ENCODE measurements around the gene ST6GALNAC3.

The ST6GALNAC3 gene

GRCh38 chr1:76254104-76255030 is 179.8 kb downstream of the ST6GALNAC3 start:
- Histone ChIP-seq H3K27me3 (ENCODE audit: control insufficient read depth, low read length) (no peaks in the 10 kb centered on the region), H3K9me2 (replicated peaks; ENCODE audit: control insufficient read depth, low read length) (no peaks in the 10 kb centered on the region), H4K20me1 (ENCODE audit: control insufficient read depth, insufficient read depth, low read depth, low read length) (no peaks in the 10 kb centered on the region), H3F3A (ENCODE audit: control insufficient read depth, insufficient read depth) (no peaks in the 10 kb centered on the region), H3K79me2 (ENCODE audit: control insufficient read depth, low read length) (no peaks in the 10 kb centered on the region), H3K9me3 (ENCODE audit: control insufficient read depth, insufficient read depth, low read length) (no peaks in the 10 kb centered on the region), H3K4me1 (ENCODE audit: control insufficient read depth, low read length) (no peaks in the 10 kb centered on the region), H3K4me2 (ENCODE audit: low read length) (no peak overlapping the region), H3K36me3 (ENCODE audit: control insufficient read depth, low read length) (no peaks in the 10 kb centered on the region), H3K27ac (ENCODE audit: low read depth, low read length) (no peak overlapping the region), H3K4me3 (ENCODE audit: low read length) (no peak overlapping the region)
- TF ChIP-seq CTCF (IDR thresholded peaks at IDR 0.05; ENCODE audit: low read depth, low read length, poor library complexity, severe bottlenecking) (no peak), EZH2phosphoT487 (IDR thresholded peaks at IDR 0.05; ENCODE audit: borderline replicate concordance, low read length) (no peak)

DNA sequence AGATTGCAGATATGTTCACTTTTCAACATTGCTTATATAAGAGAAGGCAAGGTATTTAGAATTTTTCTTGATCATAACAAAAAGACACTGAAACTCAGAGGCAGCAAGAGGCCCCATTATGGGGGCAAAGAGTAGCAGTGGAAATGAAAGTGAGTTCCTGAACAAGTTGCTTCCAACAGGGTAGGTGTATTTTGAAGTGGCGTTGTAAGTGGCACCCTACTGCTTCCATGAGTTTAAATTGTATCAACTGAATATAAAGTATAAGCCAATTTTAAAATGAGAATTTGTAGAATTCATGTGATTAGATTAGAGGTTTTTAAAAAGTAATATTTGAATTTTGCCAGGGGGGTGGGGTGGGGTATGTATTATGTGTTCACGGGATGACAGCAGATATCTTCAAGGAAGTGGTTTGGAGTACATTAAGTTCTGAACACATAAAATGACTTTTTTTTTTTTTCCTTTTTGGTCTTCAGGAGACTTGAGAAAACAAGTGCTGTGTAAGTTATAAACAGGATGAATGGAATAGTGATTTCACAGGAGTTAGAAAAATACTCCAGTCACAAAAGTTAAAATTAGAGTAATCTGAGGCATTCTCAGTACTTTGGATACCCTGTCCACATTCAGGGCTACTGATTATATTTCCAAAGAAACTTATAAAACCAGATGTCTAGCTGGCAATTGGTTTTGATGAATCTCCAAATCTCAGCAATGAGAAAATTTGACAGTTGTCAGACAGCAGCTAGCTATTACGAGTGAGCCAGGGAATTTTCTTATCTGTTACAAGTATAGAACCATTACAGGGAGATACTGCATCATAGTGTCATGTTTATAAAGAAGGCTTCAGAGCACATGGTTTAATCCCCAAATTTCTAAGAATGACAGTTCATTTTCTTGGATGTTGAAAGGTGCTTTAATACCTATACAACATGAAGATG is 182.0 kb downstream of the ST6GALNAC3 start:
- H3K4me1 ChIP-seq (ENCODE audit: control insufficient read depth, low read length), result no peaks in the 10 kb centered on the region
- TF ChIP-seq EZH2phosphoT487 (IDR thresholded peaks at IDR 0.05; ENCODE audit: borderline replicate concordance, low read length) (no peak), CTCF (IDR thresholded peaks at IDR 0.05; ENCODE audit: low read depth, low read length, poor library complexity, severe bottlenecking) (no peak)
- H3K9me2 ChIP-seq (replicated peaks; ENCODE audit: control insufficient read depth, low read length), result no peaks in the 10 kb centered on the region
- H3K27me3 ChIP-seq (ENCODE audit: control insufficient read depth, low read length), result no peaks in the 10 kb centered on the region
- H3K79me2 ChIP-seq (ENCODE audit: control insufficient read depth, low read length), result no peaks in the 10 kb centered on the region
- H3K4me3 ChIP-seq (ENCODE audit: low read length), result no peak overlapping the region
- H3K36me3 ChIP-seq (ENCODE audit: control insufficient read depth, low read length), result no peaks in the 10 kb centered on the region
- H3F3A ChIP-seq (ENCODE audit: control insufficient read depth, insufficient read depth), result no peaks in the 10 kb centered on the region
- H3K9me3 ChIP-seq (ENCODE audit: control insufficient read depth, insufficient read depth, low read length), result no peaks in the 10 kb centered on the region
- H3K27ac ChIP-seq (ENCODE audit: low read depth, low read length), result no peak overlapping the region
- H3K4me2 ChIP-seq (ENCODE audit: low read length), result no peak overlapping the region
- no peaks in the 10 kb centered on the region for H4K20me1 ChIP-seq (ENCODE audit: control insufficient read depth, insufficient read depth, low read depth, low read length)

- H3K27ac ChIP-seq (ENCODE audit: low read depth, low read length), result no peak overlapping the region
- no peaks in the 10 kb centered on the region for H3F3A ChIP-seq (ENCODE audit: control insufficient read depth, insufficient read depth)
- no peaks in the 10 kb centered on the region for H3K4me1 ChIP-seq (ENCODE audit: control insufficient read depth, low read length)
- no peaks in the 10 kb centered on the region for H3K36me3 ChIP-seq (ENCODE audit: control insufficient read depth, low read length)
- H4K20me1 ChIP-seq (ENCODE audit: control insufficient read depth, insufficient read depth, low read depth, low read length), result no peaks in the 10 kb centered on the region
- H3K79me2 ChIP-seq (ENCODE audit: control insufficient read depth, low read length), result no peaks in the 10 kb centered on the region
- TF ChIP-seq EZH2phosphoT487 (IDR thresholded peaks at IDR 0.05; ENCODE audit: borderline replicate concordance, low read length), result no peak
- TF ChIP-seq CTCF (IDR thresholded peaks at IDR 0.05; ENCODE audit: low read depth, low read length, poor library complexity, severe bottlenecking), result no peak
- H3K9me2 ChIP-seq (replicated peaks; ENCODE audit: control insufficient read depth, low read length), result no peaks in the 10 kb centered on the region
- no peaks in the 10 kb centered on the region for H3K9me3 ChIP-seq (ENCODE audit: control insufficient read depth, insufficient read depth, low read length)
- H3K4me2 ChIP-seq (ENCODE audit: low read length), result no peak overlapping the region
- no peaks in the 10 kb centered on the region for H3K27me3 ChIP-seq (ENCODE audit: control insufficient read depth, low read length)
- H3K4me3 ChIP-seq (ENCODE audit: low read length), result no peak overlapping the region
Measured at GRCh38 chr1:76257823-76258222, 183.3 kb downstream of the ST6GALNAC3 start.
